Measurements from ENCODE around the gene PLSCR2.

Gene PLSCR2

GRCh38 chr3:146407956-146408355 is 61.4 kb downstream of the PLSCR2 start:
- no peak overlapping the region for H3K4me3 ChIP-seq (ENCODE audit: low read depth, low read length)
- DNase-seq (ENCODE audit: low read depth) = no peak
- TF ChIP-seq CTCF (conservative IDR thresholded peaks at IDR 0.05; ENCODE audit: low read depth, low read length) = no peak

GRCh38 chr3:146404436-146404835 is 64.9 kb downstream of the PLSCR2 start:
- no peak for TF ChIP-seq CTCF (conservative IDR thresholded peaks at IDR 0.05; ENCODE audit: low read depth, low read length)
- H3K4me3 ChIP-seq (ENCODE audit: low read depth, low read length) = no peak overlapping the region
- no peak for DNase-seq (ENCODE audit: low read depth)

GRCh38 chr3:146403792-146404191 is 65.6 kb downstream of the PLSCR2 start:
- DNase-seq (ENCODE audit: low read depth) = no peak
- H3K4me3 ChIP-seq (ENCODE audit: low read depth, low read length) = no peak overlapping the region
- no peak for TF ChIP-seq CTCF (conservative IDR thresholded peaks at IDR 0.05; ENCODE audit: low read depth, low read length)

GRCh38 chr3:146396792-146397191 is 72.6 kb downstream of the PLSCR2 start:
- DNase-seq (ENCODE audit: low read depth) = no peak
- TF ChIP-seq CTCF (conservative IDR thresholded peaks at IDR 0.05; ENCODE audit: low read depth, low read length) = no peak
- no peak overlapping the region for H3K4me3 ChIP-seq (ENCODE audit: low read depth, low read length)

GRCh38 chr3:146395164-146395563 is 74.2 kb downstream of the PLSCR2 start:
- DNase-seq (ENCODE audit: low read depth) = no peak
- no peak for TF ChIP-seq CTCF (conservative IDR thresholded peaks at IDR 0.05; ENCODE audit: low read depth, low read length)
- H3K4me3 ChIP-seq (ENCODE audit: low read depth, low read length) = no peak overlapping the region

- peak; percentile 99 for DNase-seq (ENCODE audit: low read depth)
- no peak overlapping the region for H3K4me3 ChIP-seq (ENCODE audit: low read depth, low read length)
- TF ChIP-seq CTCF (conservative IDR thresholded peaks at IDR 0.05; ENCODE audit: low read depth, low read length) = no peak
Measured at GRCh38 chr3:146390957-146391356, 78.4 kb downstream of the PLSCR2 start.

- no peak overlapping the region for H3K4me3 ChIP-seq (ENCODE audit: low read depth, low read length)
- no peak for DNase-seq (ENCODE audit: low read depth)
- no peak for TF ChIP-seq CTCF (conservative IDR thresholded peaks at IDR 0.05; ENCODE audit: low read depth, low read length)
Measured at GRCh38 chr3:146390006-146390772, 79.2 kb downstream of the PLSCR2 start.
